Colonic mucosa (tissue), 4 donors: ENCODE results near the gene DAP. TPM values are rescaled to one million over a fixed set of nuclear protein-coding genes. Genes with fewer than 3 reads are reported as not detected.

ENCODE experiments used
- DNase-seq: peaks from one replicate; pipeline ENCODE4 v3.0.0-alpha.2; 2020
- H3K27ac ChIP-seq: fragments of 200-600 bp; one replicate; pipeline ENCODE4 v1.8.0; 2021
- H3K27me3 ChIP-seq: fragments of 200-600 bp; one replicate; pipeline ENCODE4 v1.8.0; 2021
- H3K36me3 ChIP-seq: fragments of 200-600 bp; one replicate; pipeline ENCODE4 v1.8.0; 2021
- H3K4me1 ChIP-seq: fragments of 200-600 bp; one replicate; pipeline ENCODE4 v1.8.0; 2021; ENCODE audit warnings: mild to moderate bottlenecking
- H3K4me3 ChIP-seq: fragments of 200-600 bp; one replicate; pipeline ENCODE4 v1.8.0; 2021
- H3K9ac ChIP-seq, 2 donors: one replicate each; pipeline ENCODE4 v1.7.0; 2013; ENCODE audit warnings: control low read depth in 2 of 2, low read depth in 2 of 2, low read length in 2 of 2
- H3K9me3 ChIP-seq: fragments of 200-600 bp; one replicate; pipeline ENCODE4 v1.8.0; 2021
- CTCF ChIP-seq: fragments of 200-600 bp; IDR thresholded peaks from one replicate; pipeline ENCODE4 v1.8.0; 2022; ENCODE audit warnings: antibody characterized with exemption, mild to moderate bottlenecking
- intact Hi-C: fragments of 100-400 bp; cut with DNase I; formaldehyde crosslinking; loops from one replicate; pipeline ENCODE4 v1.14.1; 2022
- total RNA-seq, 2 donors: library from RNA; stranded (reverse); fragmentation: NEBNext Ultra II Directional in 1 of 2; extraction: Animal tissue kit (Norgen Biotek cat#: 25700) in 1 of 2; gene quantifications; one replicate each; pipeline ENCODE4 v1.2.1, GENCODE V29; 2021
- donor health status: healthy.
- donor health status: DM: no; HTN: no; CAD: no.
- donor health status: DM: no; HTN: no; CAD: no.

The DAP gene
- total RNA-seq, 2 donors from 2014 or later: 106 to 133 TPM

- intact Hi-C loops: no loop called here
- peaks cover 2% of the 10 kb centered on the region for H3K4me1 ChIP-seq
- no peak overlapping the region for H3K4me3 ChIP-seq
- H3K36me3 ChIP-seq: no peaks in the 10 kb centered on the region
- no peaks in the 10 kb centered on the region for H3K9me3 ChIP-seq
- DNase-seq: no peak
- H3K9ac ChIP-seq: no peak overlapping the region
- H3K27ac ChIP-seq: no peak overlapping the region
- no peak for TF ChIP-seq CTCF
- no peaks in the 10 kb centered on the region for H3K27me3 ChIP-seq
These were observed 54.7 kb downstream of the DAP start for GRCh38 chr5:10706326-10706725.

DNA sequence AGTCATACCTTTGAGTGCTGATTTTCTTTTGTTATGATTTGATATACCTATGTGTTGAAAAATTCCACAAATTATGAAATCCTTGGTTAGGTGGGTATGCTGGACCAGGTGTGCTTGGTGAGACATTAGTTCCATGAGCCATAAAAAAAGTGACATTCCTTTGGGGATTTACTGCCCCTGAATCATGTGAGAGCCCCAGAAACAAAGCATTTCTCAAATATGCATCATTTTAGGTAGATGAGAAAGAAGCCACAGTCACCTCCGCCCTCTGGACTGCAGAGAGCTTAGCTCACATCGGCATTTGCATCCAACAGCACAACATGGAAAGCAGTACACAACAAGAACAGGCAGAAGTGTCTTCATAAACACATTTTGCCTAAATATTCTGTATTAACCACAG lies 55.3 kb downstream of the DAP start:
- intact Hi-C loops: no loop called here
- no peaks in the 10 kb centered on the region for H3K9me3 ChIP-seq
- H3K36me3 ChIP-seq: no peaks in the 10 kb centered on the region
- no peak overlapping the region for H3K9ac ChIP-seq
- H3K27ac ChIP-seq: no peak overlapping the region
- H3K27me3 ChIP-seq: no peaks in the 10 kb centered on the region
- DNase-seq: no peak
- peaks cover 2% of the 10 kb centered on the region for H3K4me1 ChIP-seq
- TF ChIP-seq CTCF: no peak
- H3K4me3 ChIP-seq: no peak overlapping the region

GRCh38 chr5:10704949-10705621 lies 55.9 kb downstream of the DAP start:
- no peaks in the 10 kb centered on the region for H3K9me3 ChIP-seq
- intact Hi-C loops: no loop called here
- no peak overlapping the region for H3K27ac ChIP-seq
- DNase-seq: no peak
- no peak overlapping the region for H3K9ac ChIP-seq
- peaks cover 2% of the 10 kb centered on the region for H3K4me1 ChIP-seq
- TF ChIP-seq CTCF: no peak
- no peaks in the 10 kb centered on the region for H3K36me3 ChIP-seq
- no peaks in the 10 kb centered on the region for H3K27me3 ChIP-seq
- H3K4me3 ChIP-seq: no peak overlapping the region

DNA sequence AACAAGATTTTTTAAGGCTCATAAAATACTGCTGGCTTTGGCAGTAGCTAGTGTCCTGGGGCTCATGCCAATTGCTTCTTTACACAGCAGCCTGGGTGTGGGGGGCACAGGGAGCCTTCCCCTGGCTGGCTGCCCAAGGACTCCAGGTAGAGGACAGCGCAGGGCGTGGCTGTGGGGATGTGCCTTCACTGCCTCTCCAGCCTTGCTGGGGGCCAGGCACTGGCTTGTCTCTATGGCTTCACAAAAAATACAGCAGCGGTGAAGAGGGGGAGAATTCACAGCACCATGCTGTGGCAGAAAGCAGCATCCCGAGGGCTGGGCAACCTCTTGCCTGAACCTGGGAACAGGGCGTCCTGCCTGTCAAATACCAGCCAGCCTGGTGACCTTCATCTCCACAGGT lies 57.4 kb downstream of the DAP start:
- TF ChIP-seq CTCF: no peak
- no peak overlapping the region for H3K9ac ChIP-seq
- H3K36me3 ChIP-seq: no peaks in the 10 kb centered on the region
- no peak overlapping the region for H3K27ac ChIP-seq
- H3K9me3 ChIP-seq: no peaks in the 10 kb centered on the region
- DNase-seq: peak; percentile 80
- intact Hi-C loops: no loop called here
- peaks cover 2% of the 10 kb centered on the region for H3K4me1 ChIP-seq
- no peaks in the 10 kb centered on the region for H3K27me3 ChIP-seq
- H3K4me3 ChIP-seq: no peak overlapping the region

DNA sequence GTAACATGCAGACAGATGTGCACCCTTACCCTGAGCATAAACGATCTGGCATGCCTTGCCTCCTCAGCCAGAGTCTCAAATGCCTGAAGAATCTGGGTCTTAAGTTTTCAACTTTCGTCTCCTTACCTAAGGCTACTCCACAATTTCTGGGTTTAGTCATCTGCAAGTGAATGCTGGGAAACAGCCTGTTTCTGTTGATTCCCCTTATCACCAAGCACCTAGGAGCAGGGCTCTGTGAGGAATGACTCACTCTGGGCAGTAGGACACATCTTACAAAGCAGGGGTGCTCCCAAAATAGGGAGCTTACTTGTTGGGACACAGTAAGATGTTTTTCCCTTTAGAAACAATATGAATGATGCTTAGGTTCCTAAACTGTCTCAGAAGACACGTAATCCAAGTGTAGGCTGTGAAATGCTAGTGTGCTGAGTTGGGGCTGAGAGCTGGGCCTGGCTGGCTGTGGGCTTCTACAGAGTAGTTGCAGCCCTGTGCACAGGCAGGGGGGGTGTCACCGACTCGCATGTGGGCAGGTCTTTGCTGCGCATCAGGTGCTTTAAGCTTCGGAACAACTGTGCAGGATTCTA lies 58.0 kb downstream of the DAP start:
- no peak overlapping the region for H3K9ac ChIP-seq
- H3K36me3 ChIP-seq: no peaks in the 10 kb centered on the region
- no peak overlapping the region for H3K4me3 ChIP-seq
- no peak overlapping the region for H3K27ac ChIP-seq
- no peak for TF ChIP-seq CTCF
- no peaks in the 10 kb centered on the region for H3K9me3 ChIP-seq
- intact Hi-C loops: no loop called here
- H3K27me3 ChIP-seq: no peaks in the 10 kb centered on the region
- DNase-seq: no peak
- peaks cover 2% of the 10 kb centered on the region for H3K4me1 ChIP-seq
